Measurements from ENCODE around the gene STX17.

DNA sequence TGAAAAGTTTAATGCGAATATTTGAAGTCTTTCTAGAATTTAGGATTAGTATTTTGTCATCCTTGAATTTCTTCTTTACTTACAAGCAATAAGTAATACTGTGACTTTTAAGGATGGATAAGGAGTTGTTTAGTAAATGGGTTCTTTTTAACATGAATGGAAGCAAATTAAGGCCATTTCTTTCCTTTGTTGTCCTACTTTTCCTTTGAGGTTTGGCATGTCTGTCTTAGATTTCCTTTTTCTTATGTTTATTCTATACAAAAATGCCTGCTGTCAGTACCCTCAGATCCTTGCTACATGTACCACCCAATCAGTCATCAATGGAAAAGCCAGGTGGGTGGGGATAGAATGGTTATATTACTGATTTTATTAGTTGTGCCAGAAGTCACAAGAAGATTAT is 10.2 kb downstream of the STX17 start:
- TF ChIP-seq, protein P1, sequence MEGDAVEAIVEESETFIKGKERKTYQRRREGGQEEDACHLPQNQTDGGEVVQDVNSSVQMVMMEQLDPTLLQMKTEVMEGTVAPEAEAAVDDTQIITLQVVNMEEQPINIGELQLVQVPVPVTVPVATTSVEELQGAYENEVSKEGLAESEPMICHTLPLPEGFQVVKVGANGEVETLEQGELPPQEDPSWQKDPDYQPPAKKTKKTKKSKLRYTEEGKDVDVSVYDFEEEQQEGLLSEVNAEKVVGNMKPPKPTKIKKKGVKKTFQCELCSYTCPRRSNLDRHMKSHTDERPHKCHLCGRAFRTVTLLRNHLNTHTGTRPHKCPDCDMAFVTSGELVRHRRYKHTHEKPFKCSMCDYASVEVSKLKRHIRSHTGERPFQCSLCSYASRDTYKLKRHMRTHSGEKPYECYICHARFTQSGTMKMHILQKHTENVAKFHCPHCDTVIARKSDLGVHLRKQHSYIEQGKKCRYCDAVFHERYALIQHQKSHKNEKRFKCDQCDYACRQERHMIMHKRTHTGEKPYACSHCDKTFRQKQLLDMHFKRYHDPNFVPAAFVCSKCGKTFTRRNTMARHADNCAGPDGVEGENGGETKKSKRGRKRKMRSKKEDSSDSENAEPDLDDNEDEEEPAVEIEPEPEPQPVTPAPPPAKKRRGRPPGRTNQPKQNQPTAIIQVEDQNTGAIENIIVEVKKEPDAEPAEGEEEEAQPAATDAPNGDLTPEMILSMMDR (IDR thresholded peaks at IDR 0.05) = no peak
- no peak for TF ChIP-seq POLR2A (IDR thresholded peaks at IDR 0.05)
